ENCODE data around the gene EFCAB6. TPM values are rescaled to one million over a fixed set of nuclear protein-coding genes. Genes with fewer than 3 reads are reported as not detected.
A peak's percentile ranks its signal among the peaks of the same experiment; 100 is the strongest.

Gene EFCAB6
- total and polyA plus RNA-seq, 9 of the 15 experiments (the other 6 are each of a cell fraction or from before 2014, with no cell fraction given), result 0.06 TPM; not detected in 8

DNA sequence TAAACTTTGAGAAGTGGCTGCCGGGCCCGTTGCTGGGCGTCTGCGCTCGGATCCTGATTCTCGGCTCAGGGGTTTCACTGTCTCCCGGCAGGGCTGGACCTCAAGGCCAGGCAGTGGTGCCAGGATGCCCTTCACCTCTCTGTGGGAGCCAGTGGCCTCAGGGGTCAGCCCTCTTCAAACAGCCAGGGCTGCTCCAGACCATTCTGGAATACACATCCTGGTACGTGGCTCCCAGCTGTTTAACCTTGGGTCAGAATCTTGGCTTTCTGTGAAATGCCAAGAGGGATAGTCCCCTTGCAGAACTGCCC, 329.8 kb downstream of the EFCAB6 start (continued):
- TF ChIP-seq, protein P1, sequence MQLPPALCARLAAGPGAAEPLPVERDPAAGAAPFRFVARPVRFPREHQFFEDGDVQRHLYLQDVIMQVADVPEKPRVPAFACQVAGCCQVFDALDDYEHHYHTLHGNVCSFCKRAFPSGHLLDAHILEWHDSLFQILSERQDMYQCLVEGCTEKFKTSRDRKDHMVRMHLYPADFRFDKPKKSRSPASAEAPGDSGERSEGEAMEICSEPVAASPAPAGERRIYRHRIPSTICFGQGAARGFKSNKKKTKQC (CRISPR knock-in tag; IDR thresholded peaks at IDR 0.05), result no peak
- TF ChIP-seq, protein P2, sequence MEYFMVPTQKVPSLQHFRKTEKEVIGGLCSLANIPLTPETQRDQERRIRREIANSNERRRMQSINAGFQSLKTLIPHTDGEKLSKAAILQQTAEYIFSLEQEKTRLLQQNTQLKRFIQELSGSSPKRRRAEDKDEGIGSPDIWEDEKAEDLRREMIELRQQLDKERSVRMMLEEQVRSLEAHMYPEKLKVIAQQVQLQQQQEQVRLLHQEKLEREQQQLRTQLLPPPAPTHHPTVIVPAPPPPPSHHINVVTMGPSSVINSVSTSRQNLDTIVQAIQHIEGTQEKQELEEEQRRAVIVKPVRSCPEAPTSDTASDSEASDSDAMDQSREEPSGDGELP (CRISPR knock-in tag; IDR thresholded peaks at IDR 0.05; ENCODE audit: borderline replicate concordance), result no peak

DNA sequence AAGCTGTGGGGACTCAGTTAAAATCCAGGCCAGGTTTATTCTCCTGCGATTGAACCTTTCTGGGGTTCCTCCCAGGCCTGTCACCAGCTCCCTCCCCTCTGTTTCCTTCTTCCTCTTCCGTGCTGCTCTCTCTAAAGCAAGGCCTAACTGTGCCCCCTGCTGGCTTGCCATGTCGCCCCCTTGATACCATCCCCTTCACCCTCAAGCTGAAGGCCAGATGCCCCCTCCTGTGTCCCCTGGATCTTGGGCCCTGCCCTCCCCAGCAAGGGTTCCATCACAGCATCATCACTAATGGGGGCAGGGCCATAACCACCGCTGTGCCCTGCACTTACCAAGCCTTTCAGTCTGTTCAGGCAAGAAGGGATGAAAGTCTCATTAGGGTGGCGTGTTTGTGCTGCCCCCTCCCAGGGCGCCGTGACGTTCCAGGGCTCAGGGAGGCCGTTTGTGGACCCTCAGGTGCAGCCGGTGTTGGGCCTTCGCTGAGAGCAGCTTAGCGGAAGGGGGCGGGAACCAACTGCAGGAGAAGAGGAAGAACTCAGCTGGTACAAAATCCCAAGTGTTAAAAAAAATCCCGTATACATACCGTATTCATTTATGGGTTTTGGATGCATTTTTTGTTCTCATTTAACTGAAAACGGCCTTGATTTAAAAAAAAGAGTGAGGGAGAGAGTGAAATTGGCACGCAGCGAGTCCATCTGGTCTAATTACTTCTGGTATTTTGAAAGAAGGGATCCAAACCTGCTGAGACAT, 330.4 kb downstream of the EFCAB6 start:
- H3K9me1 ChIP-seq (ENCODE audit: control insufficient read depth, insufficient read depth, low read length), result no peaks in the 10 kb centered on the region
- TF ChIP-seq ARID2 (IDR thresholded peaks at IDR 0.05), result no peak
- no peak for TF ChIP-seq CBFA2T2 (conservative IDR thresholded peaks at IDR 0.05)
- TF ChIP-seq, protein P3, sequence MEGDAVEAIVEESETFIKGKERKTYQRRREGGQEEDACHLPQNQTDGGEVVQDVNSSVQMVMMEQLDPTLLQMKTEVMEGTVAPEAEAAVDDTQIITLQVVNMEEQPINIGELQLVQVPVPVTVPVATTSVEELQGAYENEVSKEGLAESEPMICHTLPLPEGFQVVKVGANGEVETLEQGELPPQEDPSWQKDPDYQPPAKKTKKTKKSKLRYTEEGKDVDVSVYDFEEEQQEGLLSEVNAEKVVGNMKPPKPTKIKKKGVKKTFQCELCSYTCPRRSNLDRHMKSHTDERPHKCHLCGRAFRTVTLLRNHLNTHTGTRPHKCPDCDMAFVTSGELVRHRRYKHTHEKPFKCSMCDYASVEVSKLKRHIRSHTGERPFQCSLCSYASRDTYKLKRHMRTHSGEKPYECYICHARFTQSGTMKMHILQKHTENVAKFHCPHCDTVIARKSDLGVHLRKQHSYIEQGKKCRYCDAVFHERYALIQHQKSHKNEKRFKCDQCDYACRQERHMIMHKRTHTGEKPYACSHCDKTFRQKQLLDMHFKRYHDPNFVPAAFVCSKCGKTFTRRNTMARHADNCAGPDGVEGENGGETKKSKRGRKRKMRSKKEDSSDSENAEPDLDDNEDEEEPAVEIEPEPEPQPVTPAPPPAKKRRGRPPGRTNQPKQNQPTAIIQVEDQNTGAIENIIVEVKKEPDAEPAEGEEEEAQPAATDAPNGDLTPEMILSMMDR (IDR thresholded peaks at IDR 0.05 in 2 of 3, conservative IDR thresholded peaks at IDR 0.05 in 1 of 3; ENCODE audit: insufficient read depth in 2 of 3, low read depth in 1 of 3, low read length in 3 of 3), result peak; percentile 16 to 17 (median 17); a peak in 2 of 6 replicates
- no peak for TF ChIP-seq ZSCAN29 (IDR thresholded peaks at IDR 0.05)
- no peak for TF ChIP-seq RBM25 (IDR thresholded peaks at IDR 0.05; ENCODE audit: low read depth, low read length, severe bottlenecking)
- TF ChIP-seq, protein P4, sequence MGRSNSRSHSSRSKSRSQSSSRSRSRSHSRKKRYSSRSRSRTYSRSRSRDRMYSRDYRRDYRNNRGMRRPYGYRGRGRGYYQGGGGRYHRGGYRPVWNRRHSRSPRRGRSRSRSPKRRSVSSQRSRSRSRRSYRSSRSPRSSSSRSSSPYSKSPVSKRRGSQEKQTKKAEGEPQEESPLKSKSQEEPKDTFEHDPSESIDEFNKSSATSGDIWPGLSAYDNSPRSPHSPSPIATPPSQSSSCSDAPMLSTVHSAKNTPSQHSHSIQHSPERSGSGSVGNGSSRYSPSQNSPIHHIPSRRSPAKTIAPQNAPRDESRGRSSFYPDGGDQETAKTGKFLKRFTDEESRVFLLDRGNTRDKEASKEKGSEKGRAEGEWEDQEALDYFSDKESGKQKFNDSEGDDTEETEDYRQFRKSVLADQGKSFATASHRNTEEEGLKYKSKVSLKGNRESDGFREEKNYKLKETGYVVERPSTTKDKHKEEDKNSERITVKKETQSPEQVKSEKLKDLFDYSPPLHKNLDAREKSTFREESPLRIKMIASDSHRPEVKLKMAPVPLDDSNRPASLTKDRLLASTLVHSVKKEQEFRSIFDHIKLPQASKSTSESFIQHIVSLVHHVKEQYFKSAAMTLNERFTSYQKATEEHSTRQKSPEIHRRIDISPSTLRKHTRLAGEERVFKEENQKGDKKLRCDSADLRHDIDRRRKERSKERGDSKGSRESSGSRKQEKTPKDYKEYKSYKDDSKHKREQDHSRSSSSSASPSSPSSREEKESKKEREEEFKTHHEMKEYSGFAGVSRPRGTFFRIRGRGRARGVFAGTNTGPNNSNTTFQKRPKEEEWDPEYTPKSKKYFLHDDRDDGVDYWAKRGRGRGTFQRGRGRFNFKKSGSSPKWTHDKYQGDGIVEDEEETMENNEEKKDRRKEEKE (IDR thresholded peaks at IDR 0.05; ENCODE audit: borderline replicate concordance in 1 of 2, control insufficient read depth in 1 of 2, low read depth in 2 of 2, low read length in 1 of 2), result no peak
- ATAC-seq (no peak), DNase-seq (ENCODE audit: extremely low read depth in 1 of 4, low spot score in 3 of 4) (peak in 2 of 4 experiments; percentile 4 to 9), FAIRE-seq (no peak)
- H3K79me2 ChIP-seq (ENCODE audit: control insufficient read depth, insufficient read depth, low read length), result no peaks in the 10 kb centered on the region
- H3K4me1 ChIP-seq (replicated peaks in 1 of 2; ENCODE audit: control insufficient read depth in 2 of 2, insufficient read depth in 2 of 2, low read length in 2 of 2), result no peaks in the 10 kb centered on the region
- ChIA-PET CTCF (ENCODE audit: low intra/inter-chr PET ratio) (no interaction called here), POLR2A (no interaction called here)
- H3K27ac ChIP-seq (ENCODE audit: extremely low read depth, low read depth, low read length), result no peak overlapping the region
- no TSS peak for BruUV-seq (replicated peaks)
- H2AFZ ChIP-seq (ENCODE audit: low read depth, low read length), result no peak overlapping the region
- no peaks in the 10 kb centered on the region for H3K9me3 ChIP-seq (replicated peaks; ENCODE audit: control insufficient read depth, insufficient read depth, low read depth, low read length)
- intact Hi-C loops (cut with micrococcal nuclease) (no loop called here), in situ Hi-C loops (cut with MboI) (no loop called here)
- no peaks in the 10 kb centered on the region; a peak in 2 of 5 replicates for H3K27me3 ChIP-seq (ENCODE audit: control insufficient read depth in 2 of 2, insufficient read depth in 2 of 2, low read length in 2 of 2)
- H3K36me3 ChIP-seq (ENCODE audit: control insufficient read depth, insufficient read depth, low read length), result no peaks in the 10 kb centered on the region
- no peak overlapping the region for H3K9ac ChIP-seq (ENCODE audit: insufficient read depth in 1 of 2, low read depth in 2 of 2, low read length in 2 of 2)
- H3K4me3 ChIP-seq, result no peak overlapping the region
- no peak overlapping the region for H3K4me2 ChIP-seq (ENCODE audit: insufficient read depth, low read length)
- 1% methylated on average over 18 of the region's 18 CpGs for WGBS (ENCODE audit: insufficient coverage, low coverage, missing lambda C conversion rate)
- no peaks in the 10 kb centered on the region; the same call in 1 of the 2 replicates for H4K20me1 ChIP-seq (replicated peaks; ENCODE audit: control insufficient read depth, insufficient read depth, low read length)

Measured in K562 (cell line).